Measurements from ENCODE around the gene KCNS3. TPM values are rescaled to one million over a fixed set of nuclear protein-coding genes. Genes with fewer than 3 reads are reported as not detected.

KCNS3 gene
- total RNA-seq, 4 donors from 2014 or later, result 13.7 to 65.4 (median 52.9) TPM

- no peak overlapping the region for H3K4me3 ChIP-seq
- no peak overlapping the region for H3K27ac ChIP-seq
- H3K4me1 ChIP-seq, result no peaks in the 10 kb centered on the region
- intact Hi-C loops (cut with DNase I; ENCODE audit: low total_unique reads) (loop anchor here (5.0 kb wide), 1 partner anchor 302 kb away; no protein-coding TSS in a partner anchor), in situ Hi-C loops (cut with MboI; ENCODE audit: low pct_ligation_motif_present in 1 of 4, low pct_unique_long_range_greater_than_20kb in 1 of 4, low sequenced_read_pairs in 3 of 4) (loop anchor here (10.0 to 25.0 kb wide), 4 partner anchors 305 to 512 kb away; no protein-coding TSS in a partner anchor)
- no peak for DNase-seq
- H3K27me3 ChIP-seq, result no peaks in the 10 kb centered on the region
- H3K36me3 ChIP-seq, result no peaks in the 10 kb centered on the region
- no peak for TF ChIP-seq CTCF (IDR thresholded peaks at IDR 0.05)
- no peak for TF ChIP-seq EP300 (IDR thresholded peaks at IDR 0.05; ENCODE audit: low read depth)
- TF ChIP-seq POLR2A (IDR thresholded peaks at IDR 0.05), result no peak
- TF ChIP-seq POLR2AphosphoS5 (IDR thresholded peaks at IDR 0.05), result no peak
- no peaks in the 10 kb centered on the region for H3K9me3 ChIP-seq
- WGBS, 2 donors (ENCODE audit: low coverage in 1 of 2), result 90 to 93% methylated on average over 2 to 4 of the region's 4 CpGs
These were observed 28.3 kb upstream of the KCNS3 start for GRCh38 chr2:17850151-17850550.

- Histone ChIP-seq H3K4me1 (no peaks in the 10 kb centered on the region), H3K27ac (no peak overlapping the region), H3K4me3 (no peak overlapping the region), H3K9me3 (no peaks in the 10 kb centered on the region), H3K27me3 (no peaks in the 10 kb centered on the region), H3K36me3 (no peaks in the 10 kb centered on the region)
- 0 to 39% methylated on average over 2 to 9 of the region's 9 CpGs for WGBS, 2 donors (ENCODE audit: low coverage in 1 of 2)
- in situ Hi-C loops (cut with MboI; ENCODE audit: low pct_ligation_motif_present in 1 of 4, low pct_unique_long_range_greater_than_20kb in 1 of 4, low sequenced_read_pairs in 3 of 4), result loop anchor here (10.0 to 25.0 kb wide), 4 partner anchors 303 to 510 kb away; no protein-coding TSS in a partner anchor
- intact Hi-C loops (cut with DNase I; ENCODE audit: low total_unique reads), result loop anchor here (5.0 kb wide), 1 partner anchor 300 kb away; no protein-coding TSS in a partner anchor
- TF ChIP-seq EP300 (IDR thresholded peaks at IDR 0.05; ENCODE audit: low read depth) (no peak), CTCF (IDR thresholded peaks at IDR 0.05) (peak; percentile 86 to 88 (median 86))
- peak; percentile 47 for DNase-seq
These were observed 26.5 kb upstream of the KCNS3 start for GRCh38 chr2:17851731-17852585.

GRCh38 chr2:17853799-17854198 is 24.7 kb upstream of the KCNS3 start:
- in situ Hi-C loops (cut with MboI; ENCODE audit: low pct_ligation_motif_present in 1 of 4, low pct_unique_long_range_greater_than_20kb in 1 of 4, low sequenced_read_pairs in 3 of 4), result loop anchor here (10.0 to 25.0 kb wide), 4 partner anchors 301 to 509 kb away; no protein-coding TSS in a partner anchor

More at GRCh38 chr2:17853799-17854198, 24.7 kb upstream of the KCNS3 start:
- H3K36me3 ChIP-seq, result no peaks in the 10 kb centered on the region
- intact Hi-C loops (cut with DNase I; ENCODE audit: low total_unique reads), result loop anchor here (5.0 kb wide), 1 partner anchor 299 kb away; no protein-coding TSS in a partner anchor
- 67 to 100% methylated on average over 1 to 4 of the region's 4 CpGs for WGBS, 2 donors (ENCODE audit: low coverage in 1 of 2)
- no peak for DNase-seq
- no peaks in the 10 kb centered on the region for H3K4me1 ChIP-seq
- H3K4me3 ChIP-seq, result no peak overlapping the region
- H3K27ac ChIP-seq, result no peak overlapping the region
- TF ChIP-seq EP300 (IDR thresholded peaks at IDR 0.05; ENCODE audit: low read depth), result no peak
- no peak for TF ChIP-seq POLR2A (IDR thresholded peaks at IDR 0.05)
- no peak for TF ChIP-seq POLR2AphosphoS5 (IDR thresholded peaks at IDR 0.05)
- no peak for TF ChIP-seq CTCF (IDR thresholded peaks at IDR 0.05)
- H3K27me3 ChIP-seq, result no peaks in the 10 kb centered on the region
- no peaks in the 10 kb centered on the region for H3K9me3 ChIP-seq

Data from transverse colon (tissue), 4 donors.